Pons (tissue), 1 donor: ENCODE measurements around the gene GRIN2A.
A peak's percentile ranks its signal among the peaks of the same experiment; 100 is the strongest.

Experiments
- DNase-seq: peaks from one replicate; pipeline ENCODE4 v3.0.0-alpha.2; 2016; ENCODE audit warnings: low spot score

Gene GRIN2A

GRCh38 chr16:10031473-10031872 lies 150.8 kb downstream of the GRIN2A start:
- no peak for DNase-seq

- DNase-seq, result no peak
Measured at GRCh38 chr16:10028644-10029043, 153.6 kb downstream of the GRIN2A start.

GRCh38 chr16:10027553-10027952 lies 154.7 kb downstream of the GRIN2A start:
- no peak for DNase-seq

GRCh38 chr16:10026593-10026992 lies 155.6 kb downstream of the GRIN2A start:
- DNase-seq, result no peak

GRCh38 chr16:10022098-10022497 lies 160.1 kb downstream of the GRIN2A start:
- no peak for DNase-seq

GRCh38 chr16:10020866-10021265 lies 161.4 kb downstream of the GRIN2A start:
- DNase-seq, result no peak

- DNase-seq, result no peak
Measured at GRCh38 chr16:10016752-10017151, 165.5 kb downstream of the GRIN2A start.

GRCh38 chr16:10015397-10015796 lies 166.8 kb downstream of the GRIN2A start:
- no peak for DNase-seq

GRCh38 chr16:10013774-10014173 lies 168.5 kb downstream of the GRIN2A start:
- no peak for DNase-seq

GRCh38 chr16:10013364-10013763 lies 168.9 kb downstream of the GRIN2A start:
- peak; percentile 81 for DNase-seq

GRCh38 chr16:10009684-10010083 lies 172.5 kb downstream of the GRIN2A start:
- DNase-seq, result peak; percentile 84

- no peak for DNase-seq
Measured at GRCh38 chr16:10003486-10003885, 178.7 kb downstream of the GRIN2A start.

GRCh38 chr16:10001258-10001775 lies 180.9 kb downstream of the GRIN2A start:
- DNase-seq, result no peak

- no peak for DNase-seq
Measured at GRCh38 chr16:9996221-9996620, 186.0 kb downstream of the GRIN2A start.

- no peak for DNase-seq
Measured at GRCh38 chr16:9992441-9992840, 189.8 kb downstream of the GRIN2A start.

GRCh38 chr16:9980981-9981380 lies 201.2 kb downstream of the GRIN2A start:
- no peak for DNase-seq

- DNase-seq, result peak; percentile 11
Measured at GRCh38 chr16:9978160-9978725, 204.0 kb downstream of the GRIN2A start.

- peak; percentile 28 for DNase-seq
Measured at GRCh38 chr16:9977333-9977897, 204.8 kb downstream of the GRIN2A start.

GRCh38 chr16:9976601-9977000 lies 205.6 kb downstream of the GRIN2A start:
- peak; percentile 97 for DNase-seq

- DNase-seq, result no peak
Measured at GRCh38 chr16:9971907-9972306, 210.3 kb downstream of the GRIN2A start.

GRCh38 chr16:9970796-9971195 lies 211.4 kb downstream of the GRIN2A start:
- DNase-seq, result peak; percentile 96

GRCh38 chr16:9970244-9970643 lies 212.0 kb downstream of the GRIN2A start:
- peak; percentile 48 for DNase-seq

- peak; percentile 67 for DNase-seq
Measured at GRCh38 chr16:9969580-9969979, 212.6 kb downstream of the GRIN2A start.

GRCh38 chr16:9966569-9967157 lies 215.6 kb downstream of the GRIN2A start:
- no peak for DNase-seq
